ENCODE data around the gene ARID3A.

Gene ARID3A

GRCh38 chr19:892243-892893, 33.5 kb upstream of the ARID3A start:
- DNase-seq, result no peak

GRCh38 chr19:892894-893689, 32.7 kb upstream of the ARID3A start, which contains the start of the genes MED16 and RNU6-9:
Gene MED16, minus strand, starts transcription at chr19:893187. Its CDS starts 2,056 bp downstream, at chr19:891131.
Gene RNU6-9, plus strand, starts transcription at chr19:893484.
- peak; percentile 34 for DNase-seq

DNA sequence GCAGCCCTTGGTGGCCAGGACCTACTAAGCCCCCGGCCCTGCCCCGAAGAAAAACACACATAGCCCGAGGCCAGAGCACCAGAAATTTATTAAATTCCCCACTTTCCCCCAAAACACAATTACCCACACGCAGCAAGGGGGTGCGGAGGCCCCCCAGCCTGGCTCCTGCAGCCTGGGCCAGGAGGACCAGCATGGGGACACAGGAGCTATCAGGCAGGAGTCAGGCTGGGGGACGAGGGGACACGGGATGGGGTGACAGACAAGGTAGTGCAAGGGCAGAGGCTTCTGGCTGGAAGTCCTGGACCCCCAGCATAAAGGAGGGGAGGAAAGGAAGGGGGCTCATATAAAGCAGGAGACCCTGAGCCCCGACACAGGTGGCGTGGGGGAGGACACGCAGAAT, 29.4 kb upstream of the ARID3A start:
- DNase-seq, result no peak

GRCh38 chr19:896999-897398, 28.8 kb upstream of the ARID3A start:
- no peak for DNase-seq

DNA sequence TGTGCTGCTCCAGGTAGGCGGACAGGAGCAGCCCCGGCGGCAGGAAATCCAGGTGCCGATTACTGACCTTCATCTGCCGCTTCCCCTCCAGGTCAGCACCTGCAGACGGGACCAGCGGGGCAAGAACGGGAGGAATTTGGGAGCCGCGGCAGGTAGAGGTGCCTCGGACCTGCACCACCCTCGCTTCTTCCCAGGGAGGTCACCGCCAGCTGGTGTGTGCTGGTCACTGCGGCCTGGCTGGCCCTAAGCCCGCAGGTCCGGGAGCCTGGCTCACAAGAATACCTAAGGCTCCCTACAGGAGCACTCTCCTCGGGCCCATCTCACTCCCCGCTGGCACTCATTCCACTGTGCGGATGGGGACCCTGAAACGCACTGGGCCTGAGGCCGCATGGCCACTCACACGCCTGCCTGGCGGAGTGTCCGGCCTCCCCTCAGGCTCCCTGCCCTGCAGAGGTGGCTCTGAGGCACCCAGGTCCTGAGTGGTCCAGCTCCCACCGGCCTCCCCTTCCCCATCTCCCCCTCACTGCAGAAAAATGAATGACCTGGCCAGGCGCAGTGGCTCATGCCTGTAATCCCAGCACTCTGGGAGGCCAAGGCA, 28.3 kb upstream of the ARID3A start:
- DNase-seq, result no peak

- DNase-seq, result no peak
Observed at GRCh38 chr19:898663-899062, 27.2 kb upstream of the ARID3A start.

GRCh38 chr19:899336-900042, 26.3 kb upstream of the ARID3A start:
- no peak for DNase-seq

GRCh38 chr19:900043-900301, 25.9 kb upstream of the ARID3A start:
- DNase-seq, result no peak

GRCh38 chr19:900302-901111, 25.3 kb upstream of the ARID3A start:
- DNase-seq, result no peak

- no peak for DNase-seq
Observed at GRCh38 chr19:901216-902092, 24.4 kb upstream of the ARID3A start.

DNA sequence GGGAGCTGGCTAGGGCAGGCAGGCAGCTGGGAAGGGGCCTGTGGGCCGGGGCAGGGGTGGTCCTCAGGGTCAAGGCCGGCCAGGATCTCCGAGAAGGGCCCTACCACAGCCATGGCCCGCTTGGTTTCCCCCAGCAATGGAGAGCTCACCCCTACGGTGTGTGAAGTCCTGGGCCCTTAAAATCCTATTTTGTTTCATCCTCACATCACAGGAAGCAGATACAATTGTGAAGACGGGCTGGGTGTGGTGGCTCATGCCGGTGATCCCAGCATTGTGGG, 23.8 kb upstream of the ARID3A start:
- no peak for DNase-seq

- no peak for DNase-seq
Observed at GRCh38 chr19:902446-903226, 23.2 kb upstream of the ARID3A start.

DNA sequence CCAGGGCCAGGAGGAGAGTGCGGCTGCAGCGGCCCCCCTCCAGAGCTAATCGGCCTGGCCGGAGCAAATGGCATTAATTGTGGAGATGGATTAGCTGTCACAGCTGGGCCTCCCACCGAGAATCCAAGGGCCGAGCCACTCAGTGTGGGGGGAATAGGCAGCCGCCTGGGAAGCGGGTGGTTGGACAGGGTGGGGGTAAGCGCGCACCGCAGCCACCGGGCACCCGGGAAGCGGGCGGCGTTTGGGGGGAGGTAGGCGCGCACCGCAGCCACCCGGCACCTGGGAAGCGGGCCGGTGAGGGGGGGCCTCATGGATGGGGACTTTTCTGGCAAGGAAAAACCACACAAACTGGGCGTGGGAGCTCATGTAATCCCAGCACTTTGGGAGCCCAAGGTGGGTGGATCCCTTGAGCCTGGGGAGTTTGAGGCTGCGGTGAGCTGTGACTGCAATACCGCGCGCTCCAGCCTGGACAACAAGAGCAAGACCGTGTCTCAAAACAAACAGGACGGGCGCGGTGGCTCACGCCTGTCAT, 22.5 kb upstream of the ARID3A start:
- no peak for DNase-seq

GRCh38 chr19:904545-904944, 21.3 kb upstream of the ARID3A start:
- DNase-seq, result no peak

GRCh38 chr19:906480-906879, 19.4 kb upstream of the ARID3A start:
- DNase-seq, result no peak

DNA sequence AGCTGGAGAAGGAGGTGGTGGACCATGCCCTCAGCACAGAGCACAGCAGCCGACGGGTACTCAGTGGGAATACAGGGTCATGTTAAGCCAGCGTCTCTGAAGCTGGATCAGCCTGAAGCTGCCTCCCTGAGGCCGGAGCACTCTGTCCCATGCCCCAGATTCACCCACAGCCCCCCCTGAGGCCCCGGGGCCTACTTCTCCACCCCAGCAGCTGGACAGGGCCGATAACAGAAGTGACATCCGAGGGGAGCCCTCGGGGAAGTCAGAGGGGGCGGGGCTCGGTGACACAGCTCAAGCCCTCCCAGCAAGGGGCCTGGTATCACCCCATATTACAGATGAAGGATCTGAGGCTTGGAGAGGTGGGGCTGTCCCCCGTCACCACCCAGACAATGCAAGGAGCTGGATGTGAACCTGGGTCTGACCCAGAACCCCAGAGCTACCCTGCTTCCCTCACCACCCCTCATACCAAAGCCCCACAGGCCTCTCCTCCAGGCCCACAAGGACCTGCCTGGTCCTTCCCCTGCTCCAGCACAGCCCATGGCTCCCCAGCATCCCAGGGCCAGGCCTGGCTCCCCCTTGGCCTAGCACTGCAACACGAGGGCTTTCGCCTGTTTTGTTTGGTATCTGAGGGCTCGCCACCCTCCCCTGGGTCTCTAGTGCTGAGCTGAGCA, 18.5 kb upstream of the ARID3A start:
- no peak for DNase-seq

DNA sequence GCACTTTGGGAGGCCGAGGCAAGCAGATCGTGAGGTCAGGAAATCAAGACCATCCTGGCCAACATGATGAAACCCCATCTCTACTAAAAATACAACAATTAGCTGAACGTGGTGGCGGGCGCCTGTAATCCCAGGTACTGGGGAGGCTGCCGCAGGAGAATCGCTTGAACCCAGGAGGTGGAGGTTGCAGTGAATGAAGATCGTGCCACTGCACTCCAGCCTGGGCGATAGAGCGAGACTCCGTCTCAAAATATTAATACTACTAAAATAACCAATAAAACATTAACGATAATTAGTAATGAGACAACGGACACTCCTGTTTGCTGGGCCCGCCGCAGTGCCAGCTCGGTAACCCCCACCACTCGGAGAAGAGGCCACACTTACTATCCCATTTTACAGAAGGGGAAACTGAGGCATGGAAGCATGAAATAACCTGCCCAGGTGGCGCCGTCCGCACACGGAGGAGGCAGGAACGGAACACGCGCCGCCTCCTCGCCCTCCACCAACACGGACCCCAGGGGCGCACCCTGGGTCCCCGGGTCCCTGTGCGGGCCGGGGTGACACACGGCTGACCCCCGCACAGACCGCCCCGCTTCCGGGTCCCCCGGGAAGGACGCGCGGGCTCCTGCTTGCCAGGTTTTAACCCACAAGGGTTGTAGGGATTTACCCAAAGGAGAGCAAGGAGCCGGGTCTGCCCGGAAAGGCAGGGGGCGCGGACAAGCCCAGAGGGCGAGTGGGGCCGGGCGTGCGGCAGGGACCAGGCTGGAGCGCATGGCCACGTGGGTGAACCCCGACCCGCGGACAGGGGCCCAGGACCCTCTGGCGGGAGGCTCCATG, 14.4 kb upstream of the ARID3A start:
- no peak for DNase-seq

GRCh38 chr19:912181-913079, 13.4 kb upstream of the ARID3A start:
- DNase-seq, result no peak

Data from SIG-M5 (cell line).